ENCODE data around the gene POLR3G. TPM values are rescaled to one million over a fixed set of nuclear protein-coding genes. Genes with fewer than 3 reads are reported as not detected.

POLR3G gene
- total RNA-seq, 3 donors from 2014 or later (not counting 1 experiment from before 2014, with no cell fraction given), result 0.40 to 1.4 (median 0.99) TPM

DNA sequence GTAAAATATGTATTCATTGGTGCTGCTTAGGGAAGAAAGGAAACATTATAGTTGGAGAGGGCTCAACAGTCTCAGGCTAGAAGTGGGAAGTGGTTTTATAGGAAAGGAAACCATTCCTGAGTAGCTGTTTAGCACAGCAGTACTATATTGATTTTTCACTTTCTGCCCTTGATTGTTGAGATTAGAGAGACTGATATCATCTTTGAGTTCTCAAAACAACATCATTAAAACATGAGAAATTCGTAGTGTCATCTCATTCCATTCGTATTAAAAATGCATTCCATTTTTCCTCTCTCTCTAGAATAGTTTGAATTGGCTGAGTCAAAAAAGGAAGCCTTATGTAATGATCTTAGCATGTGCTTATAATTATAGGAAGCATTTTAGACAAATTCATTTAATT lies 14.1 kb downstream of the POLR3G start:
- ATAC-seq (no peak), DNase-seq (no peak)
- Mint-ChIP-seq H3K4me1 (no peaks in the 10 kb centered on the region), H3K4me3 (no peak overlapping the region), H3K27ac (no peak overlapping the region), H3K36me3 (no peaks in the 10 kb centered on the region), H3K9me3 (no peaks in the 10 kb centered on the region), H3K27me3 (ENCODE audit: low read depth in 2 of 2) (no peaks in the 10 kb centered on the region)
- H3K4me3 ChIP-seq (ENCODE audit: low read length), result no peak overlapping the region
- no peaks in the 10 kb centered on the region for H3K36me3 ChIP-seq (ENCODE audit: control insufficient read depth, insufficient read depth, low read length)
- H3K4me1 ChIP-seq (ENCODE audit: control insufficient read depth, insufficient read depth, low read length), result no peaks in the 10 kb centered on the region
- H3K9me3 ChIP-seq (ENCODE audit: control insufficient read depth, insufficient read depth, low read length), result no peaks in the 10 kb centered on the region
- H3K27me3 ChIP-seq (ENCODE audit: control insufficient read depth, insufficient read depth, low read length), result no peaks in the 10 kb centered on the region
- intact Hi-C loops (cut with micrococcal nuclease), result no loop called here
- no CpG with 5 or more reads among the region's 2 CpGs for WGBS (ENCODE audit: insufficient coverage)
- H3K27ac ChIP-seq (ENCODE audit: low read length), result no peak overlapping the region
- TF ChIP-seq, protein P1, sequence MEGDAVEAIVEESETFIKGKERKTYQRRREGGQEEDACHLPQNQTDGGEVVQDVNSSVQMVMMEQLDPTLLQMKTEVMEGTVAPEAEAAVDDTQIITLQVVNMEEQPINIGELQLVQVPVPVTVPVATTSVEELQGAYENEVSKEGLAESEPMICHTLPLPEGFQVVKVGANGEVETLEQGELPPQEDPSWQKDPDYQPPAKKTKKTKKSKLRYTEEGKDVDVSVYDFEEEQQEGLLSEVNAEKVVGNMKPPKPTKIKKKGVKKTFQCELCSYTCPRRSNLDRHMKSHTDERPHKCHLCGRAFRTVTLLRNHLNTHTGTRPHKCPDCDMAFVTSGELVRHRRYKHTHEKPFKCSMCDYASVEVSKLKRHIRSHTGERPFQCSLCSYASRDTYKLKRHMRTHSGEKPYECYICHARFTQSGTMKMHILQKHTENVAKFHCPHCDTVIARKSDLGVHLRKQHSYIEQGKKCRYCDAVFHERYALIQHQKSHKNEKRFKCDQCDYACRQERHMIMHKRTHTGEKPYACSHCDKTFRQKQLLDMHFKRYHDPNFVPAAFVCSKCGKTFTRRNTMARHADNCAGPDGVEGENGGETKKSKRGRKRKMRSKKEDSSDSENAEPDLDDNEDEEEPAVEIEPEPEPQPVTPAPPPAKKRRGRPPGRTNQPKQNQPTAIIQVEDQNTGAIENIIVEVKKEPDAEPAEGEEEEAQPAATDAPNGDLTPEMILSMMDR (IDR thresholded peaks at IDR 0.05), result no peak

DNA sequence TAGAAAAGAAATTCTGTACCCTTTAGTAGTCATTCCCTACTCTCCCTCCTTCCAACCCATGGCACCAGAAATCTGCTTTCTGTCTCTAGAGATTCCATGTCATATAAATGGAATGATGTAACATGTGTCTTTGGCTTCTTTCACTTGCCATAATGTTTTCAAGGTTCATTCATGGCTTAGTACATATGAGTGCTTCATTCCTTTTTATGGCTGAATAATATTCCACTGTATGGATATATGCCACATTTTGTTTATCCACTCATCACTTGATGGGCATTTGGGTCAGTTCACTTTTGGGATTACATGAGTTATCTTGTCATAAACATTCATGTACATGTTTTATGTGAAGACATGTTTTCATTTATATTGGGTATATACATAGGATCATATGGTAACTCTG lies 19.4 kb downstream of the POLR3G start:
- Mint-ChIP-seq H3K36me3 (no peaks in the 10 kb centered on the region), H3K27me3 (ENCODE audit: low read depth in 2 of 2) (no peaks in the 10 kb centered on the region), H3K27ac (no peak overlapping the region), H3K9me3 (no peaks in the 10 kb centered on the region), H3K4me3 (no peak overlapping the region), H3K4me1 (no peaks in the 10 kb centered on the region)
- ATAC-seq (no peak), DNase-seq (no peak)
- H3K27me3 ChIP-seq (ENCODE audit: control insufficient read depth, insufficient read depth, low read length), result no peaks in the 10 kb centered on the region
- H3K27ac ChIP-seq (ENCODE audit: low read length), result no peak overlapping the region
- H3K4me1 ChIP-seq (ENCODE audit: control insufficient read depth, insufficient read depth, low read length), result no peaks in the 10 kb centered on the region
- no peaks in the 10 kb centered on the region for H3K36me3 ChIP-seq (ENCODE audit: control insufficient read depth, insufficient read depth, low read length)
- H3K4me3 ChIP-seq (ENCODE audit: low read length), result no peak overlapping the region
- H3K9me3 ChIP-seq (ENCODE audit: control insufficient read depth, insufficient read depth, low read length), result no peaks in the 10 kb centered on the region
- TF ChIP-seq, protein P1 (IDR thresholded peaks at IDR 0.05), result no peak
- intact Hi-C loops (cut with micrococcal nuclease), result no loop called here

DNA sequence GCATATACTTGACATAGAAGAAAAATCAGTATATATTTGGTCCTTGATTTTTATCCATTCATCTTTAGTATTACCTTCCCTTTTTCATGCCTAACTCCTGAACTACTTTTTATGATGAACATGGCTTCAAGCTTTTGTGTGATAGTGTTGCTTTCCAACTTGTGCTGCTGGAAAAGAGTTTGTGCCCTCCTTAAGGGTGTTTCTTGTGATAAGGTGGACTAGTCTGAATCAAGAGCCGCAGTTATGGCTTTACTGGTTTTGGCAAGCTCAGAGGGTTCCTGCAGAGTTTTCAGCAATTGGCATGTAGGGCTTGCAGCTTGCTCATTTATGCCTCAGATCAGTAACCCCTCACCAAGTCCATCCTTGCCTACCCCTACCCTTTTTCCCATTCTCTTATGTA lies 20.5 kb downstream of the POLR3G start:
- Histone ChIP-seq H3K4me1 (ENCODE audit: control insufficient read depth, insufficient read depth, low read length) (no peaks in the 10 kb centered on the region), H3K9me3 (ENCODE audit: control insufficient read depth, insufficient read depth, low read length) (no peaks in the 10 kb centered on the region), H3K27ac (ENCODE audit: low read length) (no peak overlapping the region), H3K4me3 (ENCODE audit: low read length) (no peak overlapping the region), H3K36me3 (ENCODE audit: control insufficient read depth, insufficient read depth, low read length) (no peaks in the 10 kb centered on the region), H3K27me3 (ENCODE audit: control insufficient read depth, insufficient read depth, low read length) (no peaks in the 10 kb centered on the region)
- H3K4me1 Mint-ChIP-seq, result no peaks in the 10 kb centered on the region
- intact Hi-C loops (cut with micrococcal nuclease), result no loop called here
- DNase-seq (no peak), ATAC-seq (no peak)
- no peaks in the 10 kb centered on the region for H3K9me3 Mint-ChIP-seq
- no peaks in the 10 kb centered on the region for H3K27me3 Mint-ChIP-seq (ENCODE audit: low read depth in 2 of 2)
- no peak overlapping the region for H3K4me3 Mint-ChIP-seq
- no peaks in the 10 kb centered on the region for H3K36me3 Mint-ChIP-seq
- WGBS (ENCODE audit: insufficient coverage), result 92% methylated on average over 1 of the region's 1 CpG
- H3K27ac Mint-ChIP-seq, result no peak overlapping the region
- TF ChIP-seq, protein P1 (IDR thresholded peaks at IDR 0.05), result no peak

DNA sequence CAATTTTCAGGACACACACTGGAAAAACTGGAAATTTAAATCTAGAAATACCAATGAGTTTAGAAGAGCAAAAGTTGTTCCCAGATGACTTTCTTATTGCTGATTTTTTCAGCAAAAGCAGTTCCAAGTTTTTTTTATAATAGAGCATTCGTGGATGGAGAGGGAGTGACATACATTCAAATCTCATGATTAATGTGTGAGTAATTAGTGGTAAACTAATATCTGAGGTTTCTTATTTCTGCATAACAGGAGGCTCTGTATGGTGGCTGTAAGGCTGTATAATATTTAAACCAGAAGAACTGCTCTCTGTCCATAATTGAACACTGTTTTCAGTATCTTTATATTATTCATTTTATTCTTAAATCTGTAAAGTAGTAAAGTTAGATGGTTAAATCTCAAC lies 28.9 kb downstream of the POLR3G start:
- no peak overlapping the region for H3K27ac Mint-ChIP-seq
- Histone ChIP-seq H3K9me3 (ENCODE audit: control insufficient read depth, insufficient read depth, low read length) (no peaks in the 10 kb centered on the region), H3K4me3 (ENCODE audit: low read length) (no peak overlapping the region), H3K27ac (ENCODE audit: low read length) (no peak overlapping the region), H3K4me1 (ENCODE audit: control insufficient read depth, insufficient read depth, low read length) (no peaks in the 10 kb centered on the region), H3K36me3 (ENCODE audit: control insufficient read depth, insufficient read depth, low read length) (no peaks in the 10 kb centered on the region), H3K27me3 (ENCODE audit: control insufficient read depth, insufficient read depth, low read length) (no peaks in the 10 kb centered on the region)
- TF ChIP-seq, protein P1 (IDR thresholded peaks at IDR 0.05), result no peak
- intact Hi-C loops (cut with micrococcal nuclease), result no loop called here
- no peak overlapping the region for H3K4me3 Mint-ChIP-seq
- 70% methylated on average over 1 of the region's 1 CpG for WGBS (ENCODE audit: insufficient coverage)
- no peak for ATAC-seq
- no peaks in the 10 kb centered on the region for H3K4me1 Mint-ChIP-seq
- no peaks in the 10 kb centered on the region for H3K27me3 Mint-ChIP-seq (ENCODE audit: low read depth in 2 of 2)
- no peak for DNase-seq
- H3K36me3 Mint-ChIP-seq, result no peaks in the 10 kb centered on the region
- no peaks in the 10 kb centered on the region for H3K9me3 Mint-ChIP-seq
